Vagina (tissue), 2 donors: ENCODE data around the gene LRRC4B.

Source experiments
- POLR2A ChIP-seq, 2 donors: fragments of 450-650 bp; IDR thresholded peaks; one replicate each; pipeline ENCODE4 v1.6.1; 2017; ENCODE audit warnings: antibody characterized with exemption in 2 of 2, mild to moderate bottlenecking in 2 of 2, moderate library complexity in 2 of 2
- POLR2AphosphoS5 ChIP-seq, 2 donors: sonication (generic); formaldehyde crosslinking; IDR thresholded peaks; one replicate each; pipeline ENCODE4 v1.9.0; 2017; ENCODE audit warnings: antibody characterized with exemption in 2 of 2, mild to moderate bottlenecking in 2 of 2, low read depth in 1 of 2; ENCODE audit not compliant: insufficient read depth in 1 of 2
- TF ChIP-seq, protein P1 (sequence below), 3 experiments: fragments of 450-650 bp in 2 of 3; fragments of 200-600 bp in 1 of 3; sonication (generic) in 1 of 3; IDR thresholded peaks; one replicate each; pipeline ENCODE4 v1.5.1; 2017 to 2019; ENCODE audit warnings: antibody characterized with exemption in 3 of 3, mild to moderate bottlenecking in 2 of 3, moderate library complexity in 2 of 3

DNA sequence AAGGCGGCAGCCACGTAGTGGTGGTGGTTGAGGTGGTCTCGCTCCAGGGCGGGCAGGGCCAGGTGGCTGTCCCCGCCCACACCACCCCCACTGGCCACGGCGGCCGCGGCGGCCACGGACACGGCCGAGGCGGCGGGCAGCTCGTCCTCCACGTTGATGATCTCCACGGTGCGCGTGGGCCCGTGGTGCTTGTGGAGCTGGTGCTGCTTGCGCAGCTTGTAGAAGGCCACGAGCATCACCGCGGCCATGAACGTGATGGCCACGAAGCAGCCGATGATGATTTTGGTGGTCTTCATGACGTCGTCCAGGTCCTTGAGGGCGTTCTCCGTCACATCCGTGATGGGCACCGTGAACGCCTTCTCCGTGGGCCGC is 50.5 kb downstream of the LRRC4B start:
- TF ChIP-seq, protein P1, sequence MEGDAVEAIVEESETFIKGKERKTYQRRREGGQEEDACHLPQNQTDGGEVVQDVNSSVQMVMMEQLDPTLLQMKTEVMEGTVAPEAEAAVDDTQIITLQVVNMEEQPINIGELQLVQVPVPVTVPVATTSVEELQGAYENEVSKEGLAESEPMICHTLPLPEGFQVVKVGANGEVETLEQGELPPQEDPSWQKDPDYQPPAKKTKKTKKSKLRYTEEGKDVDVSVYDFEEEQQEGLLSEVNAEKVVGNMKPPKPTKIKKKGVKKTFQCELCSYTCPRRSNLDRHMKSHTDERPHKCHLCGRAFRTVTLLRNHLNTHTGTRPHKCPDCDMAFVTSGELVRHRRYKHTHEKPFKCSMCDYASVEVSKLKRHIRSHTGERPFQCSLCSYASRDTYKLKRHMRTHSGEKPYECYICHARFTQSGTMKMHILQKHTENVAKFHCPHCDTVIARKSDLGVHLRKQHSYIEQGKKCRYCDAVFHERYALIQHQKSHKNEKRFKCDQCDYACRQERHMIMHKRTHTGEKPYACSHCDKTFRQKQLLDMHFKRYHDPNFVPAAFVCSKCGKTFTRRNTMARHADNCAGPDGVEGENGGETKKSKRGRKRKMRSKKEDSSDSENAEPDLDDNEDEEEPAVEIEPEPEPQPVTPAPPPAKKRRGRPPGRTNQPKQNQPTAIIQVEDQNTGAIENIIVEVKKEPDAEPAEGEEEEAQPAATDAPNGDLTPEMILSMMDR (IDR thresholded peaks at IDR 0.05) = no peak
- TF ChIP-seq POLR2AphosphoS5 (IDR thresholded peaks at IDR 0.05; ENCODE audit: insufficient read depth in 1 of 2, low read depth in 1 of 2) (no peak), POLR2A (IDR thresholded peaks at IDR 0.05) (no peak)
